ENCODE measurements around the gene VCL.

GRCh38 chr10:74027702-74028101 lies 29.8 kb downstream of the VCL start:
- no peak for TF ChIP-seq ZNF384 (IDR thresholded peaks at IDR 0.05)
- no peak for TF ChIP-seq ELF4 (IDR thresholded peaks at IDR 0.05)
- TF ChIP-seq SUZ12 (IDR thresholded peaks at IDR 0.05): no peak
- TF ChIP-seq FOXA1 (IDR thresholded peaks at IDR 0.05): no peak
- TF ChIP-seq ARNT (IDR thresholded peaks at IDR 0.05): no peak
- no peak for TF ChIP-seq L3MBTL2 (conservative IDR thresholded peaks at IDR 0.05)
- no peak for TF ChIP-seq LEF1 (IDR thresholded peaks at IDR 0.05; ENCODE audit: borderline replicate concordance)
- no peak for TF ChIP-seq TARDBP (IDR thresholded peaks at IDR 0.05)
- no peak for TF ChIP-seq BHLHE40 (IDR thresholded peaks at IDR 0.05; ENCODE audit: borderline replicate concordance)
- TF ChIP-seq SP1 (IDR thresholded peaks at IDR 0.05): no peak
- no peak for TF ChIP-seq FOXM1 (IDR thresholded peaks at IDR 0.05; ENCODE audit: borderline replicate concordance)

Data from HEK293T (cell line).